HepG2 (cell line): ENCODE results near the gene SPRTN. TPM values are rescaled to one million over a fixed set of nuclear protein-coding genes. Genes with fewer than 3 reads are reported as not detected.
A peak's percentile ranks its signal among the peaks of the same experiment; 100 is the strongest.

ENCODE experiments used
- ATAC-seq: fragments of 200-7000 bp; cut with Tn5 transposase; 3 replicates; pipeline ENCODE4 v1.9.1; 2020; ENCODE audit warnings: mild to moderate bottlenecking, moderate library complexity
- BruUV-seq: library from RNA; stranded (reverse); fragments of 400-500 nt; replicated peaks from 2 replicates; lab custom pipeline; 2021; lab: Mats Ljungman, UMichigan
- CTCF ChIA-PET: fragments of 300-600 bp; formaldehyde crosslinking; extraction: SDS; loops from one replicate; lab custom pipeline; 2021; ENCODE audit warnings: low total read pairs, inconsistent platforms, low intra/inter-chr PET ratio; lab: Yijun Ruan, JAX
- POLR2A ChIA-PET: fragments of 350-600 bp; sonication (Branson Sonifier 250); formaldehyde crosslinking; loops from one replicate; lab custom pipeline; 2020; ENCODE audit warnings: antibody characterized with exemption, inconsistent platforms; lab: Yijun Ruan, JAX
- DNase-seq: peaks from one replicate; pipeline ENCODE4 v3.0.0-alpha.2; 2015; ENCODE audit warnings: low spot score
- FAIRE-seq: peaks from 3 replicates; lab custom pipeline; 2011; peaks lifted over from hg19 to GRCh38; lab: Jason Lieb, UNC
- H2AFZ ChIP-seq: one replicate; pipeline ENCODE4 v1.6.1; 2011; ENCODE audit warnings: low read length, inconsistent platforms
- H3K27ac ChIP-seq: fragments of 300-600 bp; 3 replicates; pipeline ENCODE4 v1.8.0; 2011; ENCODE audit warnings: mixed run types, mild to moderate bottlenecking, mixed read lengths, low read length, inconsistent platforms; ENCODE audit not compliant: insufficient read depth; ENCODE audit errors: extremely low read length
- H3K27me3 ChIP-seq, 2 experiments: fragments of 200-600 bp in 1 of 2; 2 replicates in 1 of 2; 3 replicates in 1 of 2; pipeline versions ENCODE4 v1.6.0 to v1.8.0; 2011; ENCODE audit warnings: low read length in 2 of 2, mild to moderate bottlenecking in 2 of 2, moderate library complexity in 2 of 2, inconsistent platforms in 1 of 2; ENCODE audit not compliant: insufficient read depth in 2 of 2, control insufficient read depth in 1 of 2
- H3K36me3 ChIP-seq, 2 experiments: fragments of 200-600 bp in 1 of 2; replicated peaks in 1 of 2; 2 replicates in 1 of 2; 3 replicates in 1 of 2; pipeline versions ENCODE4 v1.5.1 to v1.8.0; 2011; ENCODE audit warnings: low read length in 2 of 2, inconsistent platforms in 1 of 2; ENCODE audit not compliant: insufficient read depth in 2 of 2, control insufficient read depth in 1 of 2
- H3K4me1 ChIP-seq: 2 replicates; pipeline ENCODE4 v1.5.1; 2012; ENCODE audit warnings: low read length, inconsistent platforms; ENCODE audit not compliant: insufficient read depth
- H3K4me2 ChIP-seq: 2 replicates; pipeline ENCODE4 v1.6.0; 2011; ENCODE audit warnings: low read depth, low read length, inconsistent platforms
- H3K4me3 ChIP-seq, 3 experiments: fragments of 200-600 bp in 1 of 3; sonication (generic), shearing (Covaris generic) in 1 of 3; replicated peaks in 1 of 3; 2 replicates each; pipeline ENCODE4 v1.5.1; 2011 to 2016; ENCODE audit warnings: low read length in 3 of 3, inconsistent platforms in 2 of 3, low read depth in 2 of 3, mild to moderate bottlenecking in 2 of 3, control low read depth in 1 of 3, mixed read lengths in 1 of 3; ENCODE audit not compliant: insufficient read depth in 1 of 3
- H3K79me2 ChIP-seq: one replicate; pipeline ENCODE4 v1.6.1; 2011; ENCODE audit warnings: low read length, inconsistent platforms; ENCODE audit not compliant: insufficient read depth
- H3K9ac ChIP-seq: 2 replicates; pipeline ENCODE4 v1.6.0; 2011; ENCODE audit warnings: mild to moderate bottlenecking, low read depth, low read length, inconsistent platforms; ENCODE audit not compliant: insufficient read depth
- H3K9me3 ChIP-seq: 2 replicates; pipeline ENCODE4 v1.5.1; 2012; ENCODE audit warnings: mild to moderate bottlenecking, low read length
- H4K20me1 ChIP-seq: 2 replicates; pipeline ENCODE4 v1.6.0; 2011; ENCODE audit warnings: inconsistent platforms, mild to moderate bottlenecking, low read length, moderate library complexity; ENCODE audit not compliant: insufficient read depth
- BHLHE40 ChIP-seq: IDR thresholded peaks from 2 replicates; pipeline ENCODE4 v1.6.1; 2011; ENCODE audit warnings: low read length, improper control_type of control experiment
- MBNL3 ChIP-seq: fragments of 250-450 bp; sonication (Bioruptor Pico); conservative IDR thresholded peaks from 2 replicates; pipeline ENCODE4 v1.8.0; 2022; ENCODE audit warnings: mild to moderate bottlenecking, inconsistent platforms
- PHF21A ChIP-seq: sonication (generic); formaldehyde crosslinking; IDR thresholded peaks from 2 replicates; pipeline ENCODE4 v1.5.0; 2020; ENCODE audit warnings: mild to moderate bottlenecking, missing genetic modification reagents
- REST ChIP-seq, 2 experiments: IDR thresholded peaks; 2 replicates each; pipeline ENCODE4 v1.6.1; 2011 to 2012; ENCODE audit warnings: low read length in 2 of 2, borderline replicate concordance in 1 of 2, low read depth in 1 of 2, mild to moderate bottlenecking in 1 of 2, moderate library complexity in 1 of 2
- ZFP37 ChIP-seq: sonication (generic); formaldehyde crosslinking; IDR thresholded peaks from 2 replicates; pipeline ENCODE4 v1.4.0; 2020; ENCODE audit warnings: missing genetic modification reagents, borderline replicate concordance
- ZNF225 ChIP-seq: sonication (generic); formaldehyde crosslinking; IDR thresholded peaks from 2 replicates; pipeline ENCODE4 v1.4.0; 2020; ENCODE audit warnings: mild to moderate bottlenecking, missing genetic modification reagents
- ZNF276 ChIP-seq: sonication (generic); formaldehyde crosslinking; IDR thresholded peaks from 2 replicates; pipeline ENCODE4 v1.4.0; 2020; ENCODE audit warnings: mild to moderate bottlenecking, low read depth, missing genetic modification reagents
- WGBS: methylation state at CpG from one replicate; pipeline ENCODE4 v1.1.6; 2017; ENCODE audit warnings: low lambda C conversion rate; 5-methylcytosine and 5-hydroxymethylcytosine counted together
- in situ Hi-C: cut with HindIII; loops from 2 replicates; pipeline ENCODE4 v1.10.0; 2017; ENCODE audit warnings: low pct_unique_long_range_greater_than_20kb; ENCODE audit not compliant: extremely low pct_ligation_motif_present
- intact Hi-C: fragments of 100-400 bp; cut with micrococcal nuclease; formaldehyde crosslinking; loops from one replicate; pipeline ENCODE4 v1.10.0; 2022; ENCODE audit not compliant: unreplicated experiment
- polyA plus RNA-seq, 8 experiments: library from polyadenylated mRNA; depleted of rRNA in 3 of 8; stranded (reverse) in 7 of 8; unstranded in 1 of 8; fragments of >200 nt; fragmentation: Illumina TruSeq in 4 of 8; extraction: Trizol in 4 of 8; gene quantifications; 2 replicates each; pipeline versions ENCODE4 v1.2.1 to v1.2.3, GENCODE V29; 2011 to 2016; ENCODE audit warnings: low read depth in 4 of 8, missing spikeins in 1 of 8, mixed read lengths in 1 of 8; ENCODE audit not compliant: insufficient read depth in 1 of 8
- total RNA-seq, 5 experiments: library from RNA; depleted of rRNA; stranded (reverse); fragments of >200 nt; fragmentation: Illumina TruSeq; extraction: Trizol; gene quantifications; 2 replicates each; pipeline ENCODE4 v1.2.3, GENCODE V29; 2016; ENCODE audit warnings: low read depth in 1 of 5
- TF ChIP-seq, protein P1 (sequence below): sonication (generic); formaldehyde crosslinking; conservative IDR thresholded peaks from 2 replicates; pipeline ENCODE4 v1.8.1; 2023; ENCODE audit warnings: missing genetic modification reagents

SPRTN gene
- total and polyA plus RNA-seq, 2 of the 13 experiments (the other 11 are each of a cell fraction or from before 2014, with no cell fraction given): 4.2 to 15.2 TPM

GRCh38 chr1:231390071-231390470 lies 52.0 kb downstream of the SPRTN start:
- Histone ChIP-seq H2AFZ (no peak overlapping the region), H3K27ac (no peak overlapping the region), H3K4me1 (peaks cover 71% of the 10 kb centered on the region), H3K4me3 (no peak overlapping the region), H3K27me3 (no peaks in the 10 kb centered on the region), H4K20me1 (peaks cover 70% of the 10 kb centered on the region), H3K9ac (no peak overlapping the region), H3K79me2 (peaks cover 91% of the 10 kb centered on the region), H3K9me3 (no peaks in the 10 kb centered on the region), H3K36me3 (peaks cover 1 to 14% of the 10 kb centered on the region in 2 experiments), H3K4me2 (no peak overlapping the region)
- in situ Hi-C loops: no loop called here
- POLR2A ChIA-PET: no interaction called here
- ATAC-seq (no peak), FAIRE-seq (no peak), DNase-seq (no peak)
- BruUV-seq: no TSS peak
- TF ChIP-seq ZFP37 (CRISPR knock-in tag) (no peak), MBNL3 (no peak)
- TF ChIP-seq, protein P1, sequence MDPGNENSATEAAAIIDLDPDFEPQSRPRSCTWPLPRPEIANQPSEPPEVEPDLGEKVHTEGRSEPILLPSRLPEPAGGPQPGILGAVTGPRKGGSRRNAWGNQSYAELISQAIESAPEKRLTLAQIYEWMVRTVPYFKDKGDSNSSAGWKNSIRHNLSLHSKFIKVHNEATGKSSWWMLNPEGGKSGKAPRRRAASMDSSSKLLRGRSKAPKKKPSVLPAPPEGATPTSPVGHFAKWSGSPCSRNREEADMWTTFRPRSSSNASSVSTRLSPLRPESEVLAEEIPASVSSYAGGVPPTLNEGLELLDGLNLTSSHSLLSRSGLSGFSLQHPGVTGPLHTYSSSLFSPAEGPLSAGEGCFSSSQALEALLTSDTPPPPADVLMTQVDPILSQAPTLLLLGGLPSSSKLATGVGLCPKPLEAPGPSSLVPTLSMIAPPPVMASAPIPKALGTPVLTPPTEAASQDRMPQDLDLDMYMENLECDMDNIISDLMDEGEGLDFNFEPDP: no peak
- 76% methylated on average over 2 of the region's 2 CpGs for WGBS
- intact Hi-C loops: no loop called here
- CTCF ChIA-PET: no interaction called here

- Histone ChIP-seq H4K20me1 (peaks cover 71% of the 10 kb centered on the region), H3K9ac (no peak overlapping the region), H3K4me1 (peaks cover 71% of the 10 kb centered on the region), H3K4me2 (no peak overlapping the region), H3K4me3 (no peak overlapping the region), H3K79me2 (peaks cover 93% of the 10 kb centered on the region), H3K27me3 (no peaks in the 10 kb centered on the region), H3K9me3 (no peaks in the 10 kb centered on the region), H3K27ac (no peak overlapping the region), H2AFZ (no peak overlapping the region), H3K36me3 (peaks cover 1 to 17% of the 10 kb centered on the region in 2 experiments)
- ATAC-seq (peak; percentile 70; the same call in 2 of the 3 replicates), DNase-seq (no peak), FAIRE-seq (no peak)
- ChIA-PET POLR2A (interaction anchor here (1.2 to 1.3 kb wide), 2 partner anchors 11 to 25 kb away, joined by 3 to 4 read pairs; no protein-coding TSS in a partner anchor), CTCF (no interaction called here)
- in situ Hi-C loops: no loop called here
- TF ChIP-seq ZNF276 (CRISPR knock-in tag) (no peak), PHF21A (CRISPR knock-in tag) (no peak), ZNF225 (CRISPR knock-in tag) (no peak), REST (IDR thresholded peaks at IDR 0.05; ENCODE audit: borderline replicate concordance in 1 of 2, low read depth in 1 of 2, low read length in 2 of 2) (peak in 1 of 2 experiments; percentile 56; a peak in 1 of 4 replicates), BHLHE40 (no peak)
- BruUV-seq: no TSS peak
- WGBS: 58% methylated on average over 1 of the region's 1 CpG
- intact Hi-C loops: no loop called here
These were observed 54.5 kb downstream of the SPRTN start for GRCh38 chr1:231392389-231393131.
